ENCODE results near the gene RNF145.

DNA sequence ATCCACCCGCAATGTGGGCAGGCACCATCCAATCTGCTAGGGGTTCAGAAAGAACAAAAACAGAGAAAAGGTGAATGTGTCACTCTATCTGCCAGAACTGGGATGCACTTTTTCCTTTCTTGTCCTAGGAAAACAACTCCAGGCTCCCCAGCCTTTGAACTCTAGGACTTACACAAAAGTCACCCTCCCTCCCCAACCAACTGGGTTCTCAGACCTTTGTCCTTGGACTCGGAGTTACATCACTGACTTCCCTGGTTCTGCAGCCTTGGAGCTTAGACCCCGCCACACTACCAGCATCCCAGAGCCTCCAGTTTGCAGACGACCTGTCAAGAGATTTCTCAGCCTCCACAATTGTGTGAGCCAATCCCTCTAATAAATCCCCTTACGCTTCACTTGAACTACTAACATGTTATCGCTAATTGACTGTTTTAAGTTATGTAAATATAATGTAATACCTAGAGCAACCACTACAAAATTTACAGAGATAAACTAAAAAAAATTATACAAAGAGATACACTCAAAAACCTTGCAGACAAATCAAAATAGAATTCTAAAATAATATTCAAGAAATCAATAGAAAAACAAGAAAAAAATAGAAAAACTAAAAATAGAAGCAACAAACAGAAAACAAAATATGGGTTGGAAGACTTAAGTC is 48.4 kb upstream of the RNF145 start:
- no peak for TF ChIP-seq POLR2A (IDR thresholded peaks at IDR 0.05)
- TF ChIP-seq, protein P1, sequence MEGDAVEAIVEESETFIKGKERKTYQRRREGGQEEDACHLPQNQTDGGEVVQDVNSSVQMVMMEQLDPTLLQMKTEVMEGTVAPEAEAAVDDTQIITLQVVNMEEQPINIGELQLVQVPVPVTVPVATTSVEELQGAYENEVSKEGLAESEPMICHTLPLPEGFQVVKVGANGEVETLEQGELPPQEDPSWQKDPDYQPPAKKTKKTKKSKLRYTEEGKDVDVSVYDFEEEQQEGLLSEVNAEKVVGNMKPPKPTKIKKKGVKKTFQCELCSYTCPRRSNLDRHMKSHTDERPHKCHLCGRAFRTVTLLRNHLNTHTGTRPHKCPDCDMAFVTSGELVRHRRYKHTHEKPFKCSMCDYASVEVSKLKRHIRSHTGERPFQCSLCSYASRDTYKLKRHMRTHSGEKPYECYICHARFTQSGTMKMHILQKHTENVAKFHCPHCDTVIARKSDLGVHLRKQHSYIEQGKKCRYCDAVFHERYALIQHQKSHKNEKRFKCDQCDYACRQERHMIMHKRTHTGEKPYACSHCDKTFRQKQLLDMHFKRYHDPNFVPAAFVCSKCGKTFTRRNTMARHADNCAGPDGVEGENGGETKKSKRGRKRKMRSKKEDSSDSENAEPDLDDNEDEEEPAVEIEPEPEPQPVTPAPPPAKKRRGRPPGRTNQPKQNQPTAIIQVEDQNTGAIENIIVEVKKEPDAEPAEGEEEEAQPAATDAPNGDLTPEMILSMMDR (IDR thresholded peaks at IDR 0.05): peak in 1 of 7 experiments; percentile 18

All from body of pancreas (tissue), 4 donors.